Stomach (tissue), 9 donors: ENCODE measurements around the gene TMEM256. TPM values are rescaled to one million over a fixed set of nuclear protein-coding genes. Genes with fewer than 3 reads are reported as not detected.

Source experiments
- DNase-seq, 2 donors: peaks; one replicate each; pipeline versions ENCODE4 v3.0.0 to v3.0.0-alpha.2; 2013 to 2019
- H3K27ac ChIP-seq, 5 donors: fragments of 200-600 bp in 4 of 5; sonication (generic) in 4 of 5; one replicate each; pipeline ENCODE4 v1.5.1; 2013 to 2019; ENCODE audit warnings: mild to moderate bottlenecking in 1 of 5, moderate library complexity in 1 of 5
- H3K27me3 ChIP-seq, 3 donors: fragments of 200-600 bp; sonication (generic); one replicate each; pipeline ENCODE4 v1.5.1; 2017 to 2019; ENCODE audit warnings: mixed run types in 1 of 3
- H3K36me3 ChIP-seq, 4 donors: fragments of 200-600 bp; sonication (generic); 1 replicate in 3 of 4; 2 replicates in 1 of 4; pipeline ENCODE4 v1.5.1; 2016 to 2019
- H3K4me1 ChIP-seq, 4 donors: fragments of 200-600 bp; sonication (generic); one replicate each; pipeline ENCODE4 v1.5.1; 2016 to 2019
- H3K4me3 ChIP-seq, 4 donors: fragments of 200-600 bp; sonication (generic) in 3 of 4; one replicate each; pipeline ENCODE4 v1.5.1; 2016 to 2019; ENCODE audit warnings: mild to moderate bottlenecking in 1 of 4
- H3K9me3 ChIP-seq, 4 donors: fragments of 200-600 bp; sonication (generic); one replicate each; pipeline ENCODE4 v1.5.1; 2016 to 2019
- CTCF ChIP-seq, 7 experiments: fragments of 450-650 bp in 4 of 7; fragments of 200-600 bp in 3 of 7; sonication (generic) in 3 of 7; IDR thresholded peaks; one replicate each; pipeline ENCODE4 v1.5.1; 2016 to 2019; ENCODE audit warnings: antibody characterized with exemption in 7 of 7, control low read depth in 2 of 7, mild to moderate bottlenecking in 1 of 7
- EP300 ChIP-seq: sonication (generic); formaldehyde crosslinking; IDR thresholded peaks from one replicate; pipeline ENCODE4 v1.6.1; 2017; ENCODE audit warnings: antibody characterized with exemption
- POLR2A ChIP-seq, 4 donors: fragments of 450-650 bp; IDR thresholded peaks; one replicate each; pipeline ENCODE4 v1.6.1; 2016; ENCODE audit warnings: antibody characterized with exemption in 4 of 4, control low read depth in 2 of 4, mild to moderate bottlenecking in 1 of 4, moderate library complexity in 1 of 4
- POLR2AphosphoS5 ChIP-seq, 3 donors: sonication (generic); formaldehyde crosslinking; IDR thresholded peaks; one replicate each; pipeline ENCODE4 v1.6.1; 2016; ENCODE audit warnings: antibody characterized with exemption in 3 of 3
- WGBS, 5 donors: extraction: QIAGEN DNeasy Blood & Tissue Kit in 3 of 5; methylation state at CpG; one replicate each; pipeline versions ENCODE4 v1.1.5 to v1.1.7; 2013 to 2018; 5-methylcytosine and 5-hydroxymethylcytosine counted together
- intact Hi-C: fragments of 100-400 bp; cut with DNase I; formaldehyde crosslinking; loops from one replicate; pipeline ENCODE4 v1.15.1; 2023; ENCODE audit warnings: low total_unique reads
- polyA plus RNA-seq, 3 donors: library from polyadenylated mRNA; stranded (reverse); fragments of 200-250 nt; gene quantifications; one replicate each; pipeline ENCODE4 v1.2.3, GENCODE V29; 2013
- total RNA-seq, 5 donors: library from RNA; depleted of rRNA; stranded (reverse); fragments of >200 nt; gene quantifications; one replicate each; pipeline versions ENCODE4 v1.1.0 to v1.2.3, GENCODE V29; 2014 to 2016
- donor health status: healthy with polysubstance abuse.
- donor health status: Bipolar disorder and iron deficiency.
- donor health status: healthy.

Gene TMEM256
- total and polyA plus RNA-seq, 8 donors = 39.8 to 347 (median 253) TPM; not detected in 1

GRCh38 chr17:7444682-7445618 is 41.1 kb upstream of the TMEM256 start, which contains the start of gene CHRNB1:
CHRNB1 (plus strand) TSS chr17:7445061; CDS start chr17:7445128, 67 bp downstream.
- WGBS, 5 donors = 6 to 16% (median 10%) methylated on average over 30 to 51 of the region's 51 CpGs
- TF ChIP-seq EP300 (no peak), CTCF (IDR thresholded peaks at IDR 0.05) (no peak), POLR2A (IDR thresholded peaks at IDR 0.05) (no peak), POLR2AphosphoS5 (IDR thresholded peaks at IDR 0.05) (no peak)
- Histone ChIP-seq H3K36me3 (no peaks in the 10 kb centered on the region), H3K4me3 (peak within 1 kb of the TSS; percentile 23 to 48 (median 34)), H3K4me1 (peaks cover 19 to 35% (median 31%) of the 10 kb centered on the region in 4 donors), H3K9me3 (no peaks in the 10 kb centered on the region), H3K27me3 (peaks cover 3 to 89% (median 44%) of the 10 kb centered on the region in 3 donors), H3K27ac (no peak within 1 kb of the TSS)
- DNase-seq = peak; percentile 78 to 79
- intact Hi-C loops = no loop called here

DNA sequence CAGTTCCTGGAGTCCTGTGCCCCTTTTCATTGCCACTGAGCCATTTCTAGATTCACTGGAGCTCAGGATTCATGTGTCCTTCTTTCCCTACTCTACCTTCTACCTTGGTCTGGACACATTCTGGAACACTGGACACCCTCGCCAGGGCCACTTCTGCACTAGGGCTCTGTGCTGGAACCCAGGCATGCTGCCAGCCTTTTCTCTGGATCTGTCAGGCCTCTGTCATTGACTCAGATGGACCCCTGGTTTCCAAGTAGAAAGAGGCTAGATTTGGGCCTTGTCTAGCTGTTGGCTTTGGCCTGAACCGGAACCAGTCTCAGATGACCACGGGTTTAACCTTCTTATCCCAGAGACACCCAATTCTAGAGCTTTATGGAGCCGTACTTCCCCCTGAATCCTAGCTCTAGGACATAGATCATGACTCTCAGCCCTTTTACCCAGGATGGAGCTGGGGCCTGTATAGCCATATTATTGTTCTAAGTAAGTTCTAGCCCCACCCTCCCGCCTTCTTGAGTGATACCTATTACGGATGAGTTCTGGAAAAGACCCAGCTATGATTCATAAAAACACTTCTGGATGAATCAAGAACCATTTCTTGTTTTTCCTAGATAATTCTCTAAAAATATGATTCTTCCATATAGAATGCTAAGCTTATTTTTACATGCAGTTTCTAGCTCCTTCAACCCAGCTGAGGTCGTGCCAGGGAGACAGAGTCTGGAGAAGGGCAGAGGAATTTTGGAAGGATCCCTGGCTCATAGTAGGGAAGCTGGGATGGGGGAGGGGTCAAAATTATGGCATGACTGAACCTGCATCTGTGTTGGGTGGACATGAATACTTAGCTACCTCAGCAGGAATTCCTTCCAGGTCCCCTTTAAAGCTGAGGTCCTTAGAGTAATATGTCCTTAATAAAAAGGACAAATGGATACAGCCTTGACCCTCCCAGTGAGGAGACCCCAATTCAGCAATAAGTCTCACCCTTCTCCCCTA is 39.9 kb upstream of the TMEM256 start:
- no peak overlapping the region for H3K27ac ChIP-seq
- H3K4me1 ChIP-seq = peaks cover 26 to 46% (median 42%) of the 10 kb centered on the region in 4 donors
- H3K27me3 ChIP-seq = peaks cover 11 to 94% (median 53%) of the 10 kb centered on the region in 3 donors
- no peaks in the 10 kb centered on the region for H3K36me3 ChIP-seq
- no peaks in the 10 kb centered on the region for H3K9me3 ChIP-seq
- WGBS, 5 donors = 78 to 90% (median 86%) methylated on average over 7 of the region's 7 CpGs
- H3K4me3 ChIP-seq = no peak overlapping the region
- TF ChIP-seq POLR2A (IDR thresholded peaks at IDR 0.05) = no peak
- no peak for TF ChIP-seq POLR2AphosphoS5 (IDR thresholded peaks at IDR 0.05)
- TF ChIP-seq EP300 = no peak
- no peak for TF ChIP-seq CTCF (IDR thresholded peaks at IDR 0.05)
- no peak for DNase-seq
- intact Hi-C loops = no loop called here

DNA sequence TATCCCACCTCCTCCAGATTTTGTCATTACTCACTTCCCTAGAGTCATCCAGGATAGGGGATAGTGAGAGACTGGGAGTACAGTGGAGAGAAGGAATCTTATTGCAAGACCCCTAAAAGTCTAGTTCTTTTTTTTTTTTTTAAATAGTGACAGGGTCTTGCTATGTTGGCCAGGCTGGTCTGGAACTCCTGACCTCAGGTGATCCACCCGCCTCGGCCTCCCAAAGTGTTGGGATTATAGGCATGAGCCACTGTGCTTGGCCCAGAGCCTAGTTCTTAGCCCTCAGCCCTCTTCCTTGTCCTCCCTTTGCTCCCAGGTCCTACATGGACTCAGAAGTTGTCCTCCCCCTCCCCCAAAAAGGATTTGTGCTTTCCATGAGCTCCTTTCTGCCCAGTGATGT is 38.2 kb upstream of the TMEM256 start:
- no peak overlapping the region for H3K27ac ChIP-seq
- no peak overlapping the region for H3K4me3 ChIP-seq
- no peak for DNase-seq
- H3K27me3 ChIP-seq = peaks cover 11 to 94% (median 62%) of the 10 kb centered on the region in 3 donors
- no peaks in the 10 kb centered on the region for H3K36me3 ChIP-seq
- intact Hi-C loops = no loop called here
- peaks cover 39 to 62% (median 58%) of the 10 kb centered on the region in 4 donors for H3K4me1 ChIP-seq
- TF ChIP-seq CTCF (IDR thresholded peaks at IDR 0.05) (no peak), POLR2A (IDR thresholded peaks at IDR 0.05) (no peak)
- H3K9me3 ChIP-seq = no peaks in the 10 kb centered on the region
- WGBS, 5 donors = 74 to 96% (median 90%) methylated on average over 2 of the region's 2 CpGs

DNA sequence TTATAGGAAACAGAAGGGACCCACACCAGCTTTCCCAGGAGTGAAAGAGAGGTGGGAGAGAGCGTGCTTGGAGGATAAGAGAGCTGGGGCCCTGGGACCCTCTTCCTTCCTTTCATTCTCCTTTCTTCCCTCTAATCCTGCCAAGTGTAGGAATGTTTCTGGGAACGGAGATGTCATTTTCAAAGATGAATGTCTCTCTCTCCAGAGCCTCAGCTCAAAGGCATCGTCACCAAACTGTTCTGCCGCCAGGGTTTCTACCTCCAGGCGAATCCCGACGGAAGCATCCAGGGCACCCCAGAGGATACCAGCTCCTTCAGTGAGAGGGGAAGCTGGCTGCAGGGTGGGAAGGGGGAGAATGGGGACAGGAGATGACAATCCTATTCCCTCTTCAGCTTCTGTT is 37.4 kb upstream of the TMEM256 start:
- H3K4me3 ChIP-seq = no peak overlapping the region
- H3K27ac ChIP-seq = no peak overlapping the region
- no peak for TF ChIP-seq POLR2AphosphoS5 (IDR thresholded peaks at IDR 0.05)
- TF ChIP-seq CTCF (IDR thresholded peaks at IDR 0.05) = no peak
- TF ChIP-seq POLR2A (IDR thresholded peaks at IDR 0.05) = no peak
- no peak for TF ChIP-seq EP300
- peaks cover 11 to 93% (median 53%) of the 10 kb centered on the region in 3 donors for H3K27me3 ChIP-seq
- peak in 1 of 2 donors; percentile 41 for DNase-seq
- H3K9me3 ChIP-seq = no peaks in the 10 kb centered on the region
- peaks cover 42 to 66% (median 61%) of the 10 kb centered on the region in 4 donors for H3K4me1 ChIP-seq
- intact Hi-C loops = no loop called here
- 59 to 80% (median 72%) methylated on average over 7 of the region's 7 CpGs for WGBS, 5 donors
- no peaks in the 10 kb centered on the region for H3K36me3 ChIP-seq
